Body of pancreas (tissue), 4 donors: Measurements from ENCODE around the gene HMGN5. TPM values are rescaled to one million over a fixed set of nuclear protein-coding genes. Genes with fewer than 3 reads are reported as not detected.

Experiments
- ATAC-seq: fragments of 150-250 bp; one replicate; pipeline ENCODE4 v1.9.1; 2016
- DNase-seq, 4 donors: peaks; one replicate each; pipeline ENCODE4 v3.0.0-alpha.2; 2019
- H3K27ac ChIP-seq, 4 donors: fragments of 200-600 bp; sonication (generic); 1 replicate in 3 of 4; 2 replicates in 1 of 4; pipeline versions ENCODE4 v1.5.1 to v1.6.1; 2016 to 2019; ENCODE audit warnings: mild to moderate bottlenecking in 1 of 4, mixed read lengths in 1 of 4, moderate library complexity in 1 of 4
- H3K27me3 ChIP-seq, 2 donors: fragments of 200-600 bp; sonication (generic); one replicate each; pipeline ENCODE4 v1.6.0; 2016; ENCODE audit warnings: mild to moderate bottlenecking in 1 of 2
- H3K36me3 ChIP-seq, 2 donors: fragments of 200-600 bp; sonication (generic); replicated peaks in 1 of 2; 2 replicates each; pipeline ENCODE4 v1.5.1; 2016; ENCODE audit warnings: low read depth in 2 of 2; ENCODE audit not compliant: insufficient read depth in 1 of 2
- H3K4me1 ChIP-seq: fragments of 200-600 bp; sonication (generic); one replicate; pipeline ENCODE4 v1.6.0; 2016
- H3K4me3 ChIP-seq, 2 donors: fragments of 200-600 bp; sonication (generic); 1 replicate in 1 of 2; 2 replicates in 1 of 2; pipeline ENCODE4 v1.5.1; 2016 to 2019
- H3K9me3 ChIP-seq, 3 donors: fragments of 200-600 bp; sonication (generic); 1 replicate in 2 of 3; 2 replicates in 1 of 3; pipeline ENCODE4 v1.5.1; 2016
- CTCF ChIP-seq, 7 experiments: fragments of 450-650 bp in 4 of 7; fragments of 200-600 bp in 3 of 7; sonication (generic) in 3 of 7; IDR thresholded peaks; one replicate each; pipeline ENCODE4 v1.5.1; 2016 to 2019; ENCODE audit warnings: antibody characterized with exemption in 7 of 7
- POLR2A ChIP-seq, 3 donors: fragments of 450-650 bp; IDR thresholded peaks; one replicate each; pipeline ENCODE4 v1.6.1; 2016; ENCODE audit warnings: antibody characterized with exemption in 3 of 3, mild to moderate bottlenecking in 2 of 3
- WGBS, 2 donors: methylation state at CpG; one replicate each; pipeline ENCODE4 v1.1.5; 2017; 5-methylcytosine and 5-hydroxymethylcytosine counted together
- intact Hi-C: fragments of 100-400 bp; cut with DNase I; formaldehyde crosslinking; loops from one replicate; pipeline ENCODE4 v1.15.1; 2023
- total RNA-seq, 2 donors: library from RNA; depleted of rRNA; stranded (reverse); fragments of >200 nt; gene quantifications; one replicate each; pipeline ENCODE4 v1.1.0, GENCODE V29; 2016

The HMGN5 gene
- total RNA-seq, 2 donors from 2014 or later, result 2.1 to 35.3 TPM

GRCh38 chrX:81174286-81174685 lies 27.4 kb downstream of the HMGN5 start:
- H3K4me1 ChIP-seq, result no peaks in the 10 kb centered on the region
- no peak for TF ChIP-seq POLR2A (IDR thresholded peaks at IDR 0.05)
- TF ChIP-seq CTCF (IDR thresholded peaks at IDR 0.05), result peak in 4 of 7 experiments; percentile 27 to 39 (median 32)
- no peaks in the 10 kb centered on the region for H3K27me3 ChIP-seq
- DNase-seq, result no peak
- H3K27ac ChIP-seq, result no peak overlapping the region
- no peaks in the 10 kb centered on the region for H3K36me3 ChIP-seq
- ATAC-seq, result no peak
- 17 to 23% methylated on average over 1 of the region's 1 CpG for WGBS, 2 donors
- no peak overlapping the region for H3K4me3 ChIP-seq
- intact Hi-C loops, result loop anchor here (10.0 kb wide), 1 partner anchor 201 kb away; no protein-coding TSS in a partner anchor
- H3K9me3 ChIP-seq, result no peaks in the 10 kb centered on the region

- Histone ChIP-seq H3K27ac (no peak overlapping the region), H3K27me3 (no peaks in the 10 kb centered on the region), H3K36me3 (no peaks in the 10 kb centered on the region), H3K9me3 (no peaks in the 10 kb centered on the region), H3K4me3 (no peak overlapping the region), H3K4me1 (no peaks in the 10 kb centered on the region)
- ATAC-seq, result no peak
- DNase-seq, result no peak
- no peak for TF ChIP-seq CTCF (IDR thresholded peaks at IDR 0.05)
- TF ChIP-seq POLR2A (IDR thresholded peaks at IDR 0.05), result no peak
- intact Hi-C loops, result no loop called here
- 93 to 100% methylated on average over 3 of the region's 3 CpGs for WGBS, 2 donors
Measured at GRCh38 chrX:81168391-81168790, 33.3 kb downstream of the HMGN5 start.

- WGBS, 2 donors, result 0 to 1% methylated on average over 32 to 34 of the region's 34 CpGs
- Histone ChIP-seq H3K36me3 (no peaks in the 10 kb centered on the region), H3K9me3 (no peaks in the 10 kb centered on the region), H3K27ac (peak overlapping the region in 3 of 4 donors; percentile 60 to 76 (median 75)), H3K4me3 (peak overlapping the region; percentile 14), H3K4me1 (no peaks in the 10 kb centered on the region), H3K27me3 (no peaks in the 10 kb centered on the region)
- TF ChIP-seq POLR2A (IDR thresholded peaks at IDR 0.05) (peak in 2 of 3 donors; percentile 71 to 74), CTCF (IDR thresholded peaks at IDR 0.05) (no peak)
- DNase-seq (peak; percentile 90 to 94 (median 92)), ATAC-seq (peak; percentile 99)
- intact Hi-C loops, result no loop called here
Measured at GRCh38 chrX:81121513-81122363, 80.0 kb downstream of the HMGN5 start.

- DNase-seq (peak; percentile 34 to 58 (median 39)), ATAC-seq (peak; percentile 65)
- no peaks in the 10 kb centered on the region for H3K36me3 ChIP-seq
- intact Hi-C loops, result no loop called here
- peak overlapping the region; percentile 14 for H3K4me3 ChIP-seq
- no peaks in the 10 kb centered on the region for H3K9me3 ChIP-seq
- WGBS, 2 donors, result 0 to 1% methylated on average over 12 of the region's 12 CpGs
- peak overlapping the region in 3 of 4 donors; percentile 60 to 76 (median 75) for H3K27ac ChIP-seq
- H3K4me1 ChIP-seq, result no peaks in the 10 kb centered on the region
- H3K27me3 ChIP-seq, result no peaks in the 10 kb centered on the region
- TF ChIP-seq CTCF (IDR thresholded peaks at IDR 0.05), result peak; percentile 15 to 66 (median 38)
- TF ChIP-seq POLR2A (IDR thresholded peaks at IDR 0.05), result no peak
Measured at GRCh38 chrX:81120936-81121371, 80.8 kb downstream of the HMGN5 start.
